ENCODE data around the gene DOCK4. TPM values are rescaled to one million over a fixed set of nuclear protein-coding genes. Genes with fewer than 3 reads are reported as not detected.

Gene DOCK4
- total and polyA plus RNA-seq, 4 donors: 7.2 to 48.9 (median 12.8) TPM

DNA sequence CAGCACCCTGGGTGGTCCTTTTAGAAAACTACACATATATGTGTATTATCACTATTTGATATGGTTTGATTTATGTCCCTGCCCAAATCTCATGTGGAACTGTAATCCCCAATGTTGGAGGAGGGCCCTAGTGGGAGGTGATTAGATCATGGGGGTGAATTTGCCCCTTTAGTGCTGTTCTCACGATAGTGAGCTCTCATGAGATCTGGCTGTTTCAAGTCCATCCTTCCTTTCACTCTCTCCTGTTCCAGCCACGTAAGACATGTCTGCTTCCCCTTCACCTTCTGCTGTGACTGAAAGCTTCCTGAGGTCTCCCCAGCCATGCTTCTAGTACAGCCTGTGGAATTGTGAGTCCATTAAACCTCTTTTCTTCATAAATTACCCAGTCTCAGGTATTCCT, 37.3 kb downstream of the DOCK4 start:
- Histone ChIP-seq H3K4me3 (ENCODE audit: low read depth in 1 of 3, low read length in 3 of 3) (no peak overlapping the region), H3K27me3 (ENCODE audit: control insufficient read depth in 4 of 4, insufficient read depth in 4 of 4, low read length in 3 of 4) (no peaks in the 10 kb centered on the region), H3K9me3 (ENCODE audit: control insufficient read depth in 4 of 4, low read length in 3 of 4) (no peaks in the 10 kb centered on the region), H3K9ac (ENCODE audit: low read depth in 1 of 2, low read length in 2 of 2) (no peak overlapping the region), H3K36me3 (ENCODE audit: control insufficient read depth in 4 of 4, insufficient read depth in 3 of 4, low read depth in 1 of 4, low read length in 3 of 4) (no peaks in the 10 kb centered on the region), H3K4me1 (ENCODE audit: control insufficient read depth in 4 of 4, insufficient read depth in 4 of 4, low read length in 3 of 4) (peaks cover 0 to 6% (median under 1%) of the 10 kb centered on the region in 4 donors), H3K27ac (ENCODE audit: low read depth in 1 of 2, low read length in 2 of 2) (no peak overlapping the region)
- 87% methylated on average over 2 of the region's 2 CpGs for WGBS
- DNase-seq (ENCODE audit: low spot score): no peak
- TF ChIP-seq HNF4G (IDR thresholded peaks at IDR 0.05): no peak
- no peak for TF ChIP-seq FOXA1 (IDR thresholded peaks at IDR 0.05)
- TF ChIP-seq YY1 (IDR thresholded peaks at IDR 0.05): no peak
- TF ChIP-seq RXRA (IDR thresholded peaks at IDR 0.05): no peak
- no peak for TF ChIP-seq RAD21 (IDR thresholded peaks at IDR 0.05)
- TF ChIP-seq, protein P1, sequence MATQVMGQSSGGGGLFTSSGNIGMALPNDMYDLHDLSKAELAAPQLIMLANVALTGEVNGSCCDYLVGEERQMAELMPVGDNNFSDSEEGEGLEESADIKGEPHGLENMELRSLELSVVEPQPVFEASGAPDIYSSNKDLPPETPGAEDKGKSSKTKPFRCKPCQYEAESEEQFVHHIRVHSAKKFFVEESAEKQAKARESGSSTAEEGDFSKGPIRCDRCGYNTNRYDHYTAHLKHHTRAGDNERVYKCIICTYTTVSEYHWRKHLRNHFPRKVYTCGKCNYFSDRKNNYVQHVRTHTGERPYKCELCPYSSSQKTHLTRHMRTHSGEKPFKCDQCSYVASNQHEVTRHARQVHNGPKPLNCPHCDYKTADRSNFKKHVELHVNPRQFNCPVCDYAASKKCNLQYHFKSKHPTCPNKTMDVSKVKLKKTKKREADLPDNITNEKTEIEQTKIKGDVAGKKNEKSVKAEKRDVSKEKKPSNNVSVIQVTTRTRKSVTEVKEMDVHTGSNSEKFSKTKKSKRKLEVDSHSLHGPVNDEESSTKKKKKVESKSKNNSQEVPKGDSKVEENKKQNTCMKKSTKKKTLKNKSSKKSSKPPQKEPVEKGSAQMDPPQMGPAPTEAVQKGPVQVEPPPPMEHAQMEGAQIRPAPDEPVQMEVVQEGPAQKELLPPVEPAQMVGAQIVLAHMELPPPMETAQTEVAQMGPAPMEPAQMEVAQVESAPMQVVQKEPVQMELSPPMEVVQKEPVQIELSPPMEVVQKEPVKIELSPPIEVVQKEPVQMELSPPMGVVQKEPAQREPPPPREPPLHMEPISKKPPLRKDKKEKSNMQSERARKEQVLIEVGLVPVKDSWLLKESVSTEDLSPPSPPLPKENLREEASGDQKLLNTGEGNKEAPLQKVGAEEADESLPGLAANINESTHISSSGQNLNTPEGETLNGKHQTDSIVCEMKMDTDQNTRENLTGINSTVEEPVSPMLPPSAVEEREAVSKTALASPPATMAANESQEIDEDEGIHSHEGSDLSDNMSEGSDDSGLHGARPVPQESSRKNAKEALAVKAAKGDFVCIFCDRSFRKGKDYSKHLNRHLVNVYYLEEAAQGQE (IDR thresholded peaks at IDR 0.05): no peak
- TF ChIP-seq JUND (IDR thresholded peaks at IDR 0.05): no peak
- no peak for TF ChIP-seq FOXA2 (IDR thresholded peaks at IDR 0.05)
- TF ChIP-seq SP1 (IDR thresholded peaks at IDR 0.05): no peak
- no peak for TF ChIP-seq NR2F2 (IDR thresholded peaks at IDR 0.05)
- TF ChIP-seq, protein P2, sequence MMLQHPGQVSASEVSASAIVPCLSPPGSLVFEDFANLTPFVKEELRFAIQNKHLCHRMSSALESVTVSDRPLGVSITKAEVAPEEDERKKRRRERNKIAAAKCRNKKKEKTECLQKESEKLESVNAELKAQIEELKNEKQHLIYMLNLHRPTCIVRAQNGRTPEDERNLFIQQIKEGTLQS (IDR thresholded peaks at IDR 0.05): no peak
- TF ChIP-seq TAF1 (conservative IDR thresholded peaks at IDR 0.05): no peak
- TF ChIP-seq GABPA (IDR thresholded peaks at IDR 0.05 in 1 of 2, conservative IDR thresholded peaks at IDR 0.05 in 1 of 2): no peak
- TF ChIP-seq EGR1 (IDR thresholded peaks at IDR 0.05; ENCODE audit: low read depth in 2 of 2): no peak
- no peak for TF ChIP-seq HNF4A (conservative IDR thresholded peaks at IDR 0.05)
- TF ChIP-seq, protein P3, sequence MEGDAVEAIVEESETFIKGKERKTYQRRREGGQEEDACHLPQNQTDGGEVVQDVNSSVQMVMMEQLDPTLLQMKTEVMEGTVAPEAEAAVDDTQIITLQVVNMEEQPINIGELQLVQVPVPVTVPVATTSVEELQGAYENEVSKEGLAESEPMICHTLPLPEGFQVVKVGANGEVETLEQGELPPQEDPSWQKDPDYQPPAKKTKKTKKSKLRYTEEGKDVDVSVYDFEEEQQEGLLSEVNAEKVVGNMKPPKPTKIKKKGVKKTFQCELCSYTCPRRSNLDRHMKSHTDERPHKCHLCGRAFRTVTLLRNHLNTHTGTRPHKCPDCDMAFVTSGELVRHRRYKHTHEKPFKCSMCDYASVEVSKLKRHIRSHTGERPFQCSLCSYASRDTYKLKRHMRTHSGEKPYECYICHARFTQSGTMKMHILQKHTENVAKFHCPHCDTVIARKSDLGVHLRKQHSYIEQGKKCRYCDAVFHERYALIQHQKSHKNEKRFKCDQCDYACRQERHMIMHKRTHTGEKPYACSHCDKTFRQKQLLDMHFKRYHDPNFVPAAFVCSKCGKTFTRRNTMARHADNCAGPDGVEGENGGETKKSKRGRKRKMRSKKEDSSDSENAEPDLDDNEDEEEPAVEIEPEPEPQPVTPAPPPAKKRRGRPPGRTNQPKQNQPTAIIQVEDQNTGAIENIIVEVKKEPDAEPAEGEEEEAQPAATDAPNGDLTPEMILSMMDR (IDR thresholded peaks at IDR 0.05; ENCODE audit: low read depth, low read length, missing input control): no peak

DNA sequence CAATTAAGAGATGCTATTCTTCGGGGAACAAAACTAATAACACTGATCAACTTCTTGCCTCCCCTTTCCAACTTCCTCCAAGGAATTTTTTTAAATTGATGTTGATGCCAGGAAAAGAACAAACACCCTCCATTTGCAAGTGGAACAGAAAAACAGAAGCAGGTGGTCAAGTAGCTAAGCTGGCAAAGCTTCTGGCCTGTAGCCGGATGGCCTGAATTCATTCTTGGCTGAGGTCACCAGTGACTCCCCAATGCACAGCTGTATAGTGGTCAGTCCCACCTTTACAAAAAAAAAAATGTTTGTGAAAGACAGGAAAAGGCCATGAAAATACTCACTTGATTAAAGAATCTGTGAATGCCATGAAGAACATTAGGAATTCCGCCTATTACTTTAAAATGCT, 39.1 kb downstream of the DOCK4 start:
- 94% methylated on average over 3 of the region's 3 CpGs for WGBS
- Histone ChIP-seq H3K9me3 (ENCODE audit: control insufficient read depth in 4 of 4, low read length in 3 of 4) (no peaks in the 10 kb centered on the region), H3K4me1 (ENCODE audit: control insufficient read depth in 4 of 4, insufficient read depth in 4 of 4, low read length in 3 of 4) (peaks cover 2 to 14% (median 9%) of the 10 kb centered on the region in 4 donors), H3K27me3 (ENCODE audit: control insufficient read depth in 4 of 4, insufficient read depth in 4 of 4, low read length in 3 of 4) (no peaks in the 10 kb centered on the region), H3K27ac (ENCODE audit: low read depth in 1 of 2, low read length in 2 of 2) (no peak overlapping the region), H3K4me3 (ENCODE audit: low read depth in 1 of 3, low read length in 3 of 3) (no peak overlapping the region), H3K9ac (ENCODE audit: low read depth in 1 of 2, low read length in 2 of 2) (no peak overlapping the region), H3K36me3 (ENCODE audit: control insufficient read depth in 4 of 4, insufficient read depth in 3 of 4, low read depth in 1 of 4, low read length in 3 of 4) (no peaks in the 10 kb centered on the region)
- DNase-seq (ENCODE audit: low spot score): no peak
- TF ChIP-seq EGR1 (IDR thresholded peaks at IDR 0.05; ENCODE audit: low read depth in 2 of 2): no peak
- TF ChIP-seq HNF4A (conservative IDR thresholded peaks at IDR 0.05): no peak

Measured in liver (tissue), 9 donors.